Bladder microvascular endothelial cell (primary cell): ENCODE results near the gene ADCY10. TPM values are rescaled to one million over a fixed set of nuclear protein-coding genes. Genes with fewer than 3 reads are reported as not detected.

Source experiments
- total RNA-seq: library from RNA; depleted of rRNA; stranded (reverse); fragments of >200 nt; gene quantifications from 2 replicates; pipeline ENCODE4 v1.2.3, GENCODE V29; 2014

ADCY10 gene
- under 0.01 TPM in 2 replicates for total RNA-seq

GRCh38 chr1:167913895-167914496 lies at the start of gene ADCY10:
ADCY10 (minus strand) TSS chr1:167914134; CDS start chr1:167905140, 8,994 bp downstream.

GRCh38 chr1:167936930-167937708 lies 23.2 kb upstream of the ADCY10 start, which contains the start of gene MPC2:
MPC2 (minus strand) TSS chr1:167937072; CDS start chr1:167935841, 1,231 bp downstream.

GRCh38 chr1:167936068-167936929 lies 22.4 kb upstream of the ADCY10 start, which contains the start of gene DCAF6:
DCAF6 (plus strand) TSS chr1:167936683; CDS start chr1:167936912, 229 bp downstream.

Other genes with a start within 250 kb of the ADCY10 start
- gene MPZL1, start 192.2 kb downstream of the ADCY10 start, total RNA-seq, result 67.7 and 121 TPM in 2 replicates
- 36.6 and 61.1 TPM in 2 replicates for gene DCAF6, start 22.5 kb upstream of the ADCY10 start, total RNA-seq
- gene MPC2, start 22.9 kb upstream of the ADCY10 start, total RNA-seq, result 12.2 and 17.5 TPM in 2 replicates
- 11.2 and 32.2 TPM in 2 replicates for gene GPR161, start 222.8 kb upstream of the ADCY10 start, total RNA-seq